ENCODE data around the gene PRSS33. TPM values are rescaled to one million over a fixed set of nuclear protein-coding genes. Genes with fewer than 3 reads are reported as not detected.

The PRSS33 gene
- total RNA-seq, result not detected
- not detected for polyA plus RNA-seq (ENCODE audit: insufficient read depth in 1 of 8, insufficient read length in 8 of 8, low replicate concordance in 1 of 8)
- long read RNA-seq, donor 1, result 0 reads
- long read RNA-seq, donor 2, result 0 reads
- long read RNA-seq, donor 3, result 0 reads
- long read RNA-seq, donor 4, result 0 reads
- long read RNA-seq, donor 5, result 0 reads
- long read RNA-seq, donor 6, result 0 reads
- long read RNA-seq, donor 7, result 0 reads
- long read RNA-seq, donor 8, result 0 reads
- long read RNA-seq, donor 9, result 0 reads
- long read RNA-seq, donor 10, result 0 reads
- long read RNA-seq, donor 11, result 0 reads

- no peak for DNase-seq
- 23% methylated on average over 6 of the region's 10 CpGs for WGBS (ENCODE audit: insufficient coverage)
- Histone ChIP-seq H3K4me1 (ENCODE audit: control insufficient read depth, insufficient read depth, low read length) (no peaks in the 10 kb centered on the region), H3K9me3 (replicated peaks; ENCODE audit: control insufficient read depth, low read depth, low read length) (no peaks in the 10 kb centered on the region), H3K27ac (ENCODE audit: low read length) (no peak within 1 kb of the TSS), H3K27me3 (ENCODE audit: control insufficient read depth, insufficient read depth, low read length) (peaks cover 76% of the 10 kb centered on the region), H3K36me3 (ENCODE audit: control insufficient read depth, insufficient read depth, low read length) (no peaks in the 10 kb centered on the region), H3K4me3 (ENCODE audit: low read length) (no peak within 1 kb of the TSS)
Observed at GRCh38 chr16:2787406-2787805, at the start of gene PRSS33. Gene PRSS33 (minus strand): TSS chr16:2787560. CDS start chr16:2786547, 1,013 bp downstream.

GRCh38 chr16:2836646-2837508 lies 49.5 kb upstream of the PRSS33 start:
- no peak for DNase-seq
- WGBS (ENCODE audit: insufficient coverage), result 93% methylated on average over 4 of the region's 13 CpGs
- peaks cover 21% of the 10 kb centered on the region for H3K27me3 ChIP-seq (ENCODE audit: control insufficient read depth, insufficient read depth, low read length)

GRCh38 chr16:2835638-2836493 lies 48.5 kb upstream of the PRSS33 start:
- DNase-seq, result no peak
- H3K9me3 ChIP-seq (replicated peaks; ENCODE audit: control insufficient read depth, low read depth, low read length), result no peaks in the 10 kb centered on the region
- WGBS (ENCODE audit: insufficient coverage), result 54% methylated on average over 15 of the region's 22 CpGs
- H3K4me1 ChIP-seq (ENCODE audit: control insufficient read depth, insufficient read depth, low read length), result peaks cover 3% of the 10 kb centered on the region
- no peak overlapping the region for H3K27ac ChIP-seq (ENCODE audit: low read length)
- H3K27me3 ChIP-seq (ENCODE audit: control insufficient read depth, insufficient read depth, low read length), result peaks cover 21% of the 10 kb centered on the region
- no peaks in the 10 kb centered on the region for H3K36me3 ChIP-seq (ENCODE audit: control insufficient read depth, insufficient read depth, low read length)
- no peak overlapping the region for H3K4me3 ChIP-seq (ENCODE audit: low read length)

More at GRCh38 chr16:2836646-2837508, 49.5 kb upstream of the PRSS33 start:
- no peak overlapping the region for H3K4me3 ChIP-seq (ENCODE audit: low read length)
- H3K4me1 ChIP-seq (ENCODE audit: control insufficient read depth, insufficient read depth, low read length), result peaks cover 6% of the 10 kb centered on the region
- no peaks in the 10 kb centered on the region for H3K36me3 ChIP-seq (ENCODE audit: control insufficient read depth, insufficient read depth, low read length)
- no peak overlapping the region for H3K27ac ChIP-seq (ENCODE audit: low read length)
- H3K9me3 ChIP-seq (replicated peaks; ENCODE audit: control insufficient read depth, low read depth, low read length), result no peaks in the 10 kb centered on the region

- WGBS (ENCODE audit: insufficient coverage), result 62% methylated on average over 2 of the region's 3 CpGs
- no peak overlapping the region for H3K27ac ChIP-seq (ENCODE audit: low read length)
- H3K4me1 ChIP-seq (ENCODE audit: control insufficient read depth, insufficient read depth, low read length), result peaks cover 6% of the 10 kb centered on the region
- H3K27me3 ChIP-seq (ENCODE audit: control insufficient read depth, insufficient read depth, low read length), result peaks cover 21% of the 10 kb centered on the region
- no peak overlapping the region for H3K4me3 ChIP-seq (ENCODE audit: low read length)
- DNase-seq, result no peak
- H3K9me3 ChIP-seq (replicated peaks; ENCODE audit: control insufficient read depth, low read depth, low read length), result no peaks in the 10 kb centered on the region
- no peaks in the 10 kb centered on the region for H3K36me3 ChIP-seq (ENCODE audit: control insufficient read depth, insufficient read depth, low read length)
Observed at GRCh38 chr16:2834968-2835367, 47.6 kb upstream of the PRSS33 start.

- Histone ChIP-seq H3K9me3 (replicated peaks; ENCODE audit: control insufficient read depth, low read depth, low read length) (no peaks in the 10 kb centered on the region), H3K27ac (ENCODE audit: low read length) (no peak overlapping the region), H3K27me3 (ENCODE audit: control insufficient read depth, insufficient read depth, low read length) (peaks cover 21% of the 10 kb centered on the region), H3K4me3 (ENCODE audit: low read length) (no peak overlapping the region), H3K36me3 (ENCODE audit: control insufficient read depth, insufficient read depth, low read length) (no peaks in the 10 kb centered on the region), H3K4me1 (ENCODE audit: control insufficient read depth, insufficient read depth, low read length) (peaks cover 4% of the 10 kb centered on the region)
- 80% methylated on average over 1 of the region's 7 CpGs for WGBS (ENCODE audit: insufficient coverage)
- DNase-seq, result no peak
Observed at GRCh38 chr16:2833776-2834175, 46.4 kb upstream of the PRSS33 start.

- H3K4me3 ChIP-seq (ENCODE audit: low read length), result no peak overlapping the region
- no peaks in the 10 kb centered on the region for H3K9me3 ChIP-seq (replicated peaks; ENCODE audit: control insufficient read depth, low read depth, low read length)
- no peaks in the 10 kb centered on the region for H3K36me3 ChIP-seq (ENCODE audit: control insufficient read depth, insufficient read depth, low read length)
- no peak overlapping the region for H3K27ac ChIP-seq (ENCODE audit: low read length)
- H3K4me1 ChIP-seq (ENCODE audit: control insufficient read depth, insufficient read depth, low read length), result peaks cover 4% of the 10 kb centered on the region
- DNase-seq, result no peak
- peaks cover 16% of the 10 kb centered on the region for H3K27me3 ChIP-seq (ENCODE audit: control insufficient read depth, insufficient read depth, low read length)
- 66% methylated on average over 7 of the region's 15 CpGs for WGBS (ENCODE audit: insufficient coverage)
Observed at GRCh38 chr16:2831203-2831602, 43.8 kb upstream of the PRSS33 start.

- 51% methylated on average over 3 of the region's 5 CpGs for WGBS (ENCODE audit: insufficient coverage)
- Histone ChIP-seq H3K9me3 (replicated peaks; ENCODE audit: control insufficient read depth, low read depth, low read length) (no peaks in the 10 kb centered on the region), H3K4me1 (ENCODE audit: control insufficient read depth, insufficient read depth, low read length) (peaks cover 4% of the 10 kb centered on the region), H3K27ac (ENCODE audit: low read length) (no peak overlapping the region), H3K27me3 (ENCODE audit: control insufficient read depth, insufficient read depth, low read length) (peaks cover 12% of the 10 kb centered on the region), H3K36me3 (ENCODE audit: control insufficient read depth, insufficient read depth, low read length) (no peaks in the 10 kb centered on the region), H3K4me3 (ENCODE audit: low read length) (no peak overlapping the region)
- DNase-seq, result no peak
Observed at GRCh38 chr16:2830355-2830695, 43.0 kb upstream of the PRSS33 start.

- no peak within 1 kb of the TSS for H3K27ac ChIP-seq (ENCODE audit: low read length)
- H3K4me3 ChIP-seq (ENCODE audit: low read length), result no peak within 1 kb of the TSS
- H3K27me3 ChIP-seq (ENCODE audit: control insufficient read depth, insufficient read depth, low read length), result peaks cover 14% of the 10 kb centered on the region
- H3K4me1 ChIP-seq (ENCODE audit: control insufficient read depth, insufficient read depth, low read length), result peaks cover 4% of the 10 kb centered on the region
- no peaks in the 10 kb centered on the region for H3K36me3 ChIP-seq (ENCODE audit: control insufficient read depth, insufficient read depth, low read length)
- no peaks in the 10 kb centered on the region for H3K9me3 ChIP-seq (replicated peaks; ENCODE audit: control insufficient read depth, low read depth, low read length)
- no peak for DNase-seq
- WGBS (ENCODE audit: insufficient coverage), result 72% methylated on average over 27 of the region's 32 CpGs
Observed at GRCh38 chr16:2829501-2830354, 42.4 kb upstream of the PRSS33 start, which contains the start of gene ZG16B. Gene ZG16B (plus strand): TSS chr16:2830303. CDS start chr16:2830442, 139 bp downstream.

GRCh38 chr16:2828876-2829430 lies 41.6 kb upstream of the PRSS33 start:
- peaks cover 4% of the 10 kb centered on the region for H3K4me1 ChIP-seq (ENCODE audit: control insufficient read depth, insufficient read depth, low read length)
- no peaks in the 10 kb centered on the region for H3K9me3 ChIP-seq (replicated peaks; ENCODE audit: control insufficient read depth, low read depth, low read length)
- no peaks in the 10 kb centered on the region for H3K36me3 ChIP-seq (ENCODE audit: control insufficient read depth, insufficient read depth, low read length)
- H3K27ac ChIP-seq (ENCODE audit: low read length), result no peak overlapping the region
- DNase-seq, result no peak
- WGBS (ENCODE audit: insufficient coverage), result 82% methylated on average over 17 of the region's 17 CpGs
- no peak overlapping the region for H3K4me3 ChIP-seq (ENCODE audit: low read length)
- peaks cover 14% of the 10 kb centered on the region for H3K27me3 ChIP-seq (ENCODE audit: control insufficient read depth, insufficient read depth, low read length)

All from muscle of leg (tissue), 16 donors.